SK-N-SH (cell line): Measurements from ENCODE around the gene CFAP68.

ENCODE experiments used
- ELF1 ChIP-seq: IDR thresholded peaks from 2 replicates; pipeline ENCODE4 v1.4.0; 2012
- EP300 ChIP-seq, 2 experiments: IDR thresholded peaks; 2 replicates each; pipeline versions ENCODE4 v1.4.0 to v1.6.1; 2012; ENCODE audit warnings: borderline replicate concordance in 1 of 2, low read depth in 1 of 2, low read length in 1 of 2
- MEF2A ChIP-seq: IDR thresholded peaks from 2 replicates; pipeline ENCODE4 v1.4.0; 2012; ENCODE audit warnings: low read depth, borderline replicate concordance
- MXI1 ChIP-seq: IDR thresholded peaks from 2 replicates; pipeline ENCODE4 v1.6.1; 2012; ENCODE audit warnings: mild to moderate bottlenecking, low read depth, low read length, improper control_type of control experiment
- TF ChIP-seq, protein P1 (sequence below): fragments of 200-600 bp; sonication (generic); IDR thresholded peaks from 2 replicates; pipeline ENCODE4 v1.6.1; 2017; ENCODE audit warnings: antibody characterized with exemption, mild to moderate bottlenecking, moderate library complexity
- TF ChIP-seq, protein P2 (sequence below): fragments of 150-350 bp; IDR thresholded peaks from 2 replicates; pipeline ENCODE4 v1.6.1; 2016; ENCODE audit warnings: mild to moderate bottlenecking, low read depth, low read length

DNA sequence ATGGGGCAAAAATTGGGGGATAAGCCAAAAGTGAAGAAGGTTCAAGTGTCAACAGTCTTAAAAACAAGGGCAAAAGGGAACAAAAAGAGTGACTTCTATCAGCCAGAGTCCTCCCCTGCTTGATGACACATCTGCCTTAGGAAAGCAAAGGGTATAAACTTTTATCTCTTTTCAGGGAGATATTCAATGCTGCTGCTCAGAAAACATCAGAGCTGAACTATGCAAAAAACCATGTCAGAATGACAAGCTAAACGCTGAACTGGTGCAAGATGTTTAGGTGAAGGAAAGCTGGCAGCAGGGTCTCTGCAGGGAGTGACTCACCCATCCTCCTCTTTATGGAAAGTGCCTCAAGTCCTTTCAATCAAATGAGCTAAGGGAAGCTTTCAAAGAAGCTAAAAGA lies 32.7 kb upstream of the CFAP68 start:
- TF ChIP-seq MXI1 (no peak), MEF2A (no peak), EP300 (IDR thresholded peaks at IDR 0.05; ENCODE audit: borderline replicate concordance in 1 of 2, low read depth in 1 of 2, low read length in 1 of 2) (no peak), ELF1 (no peak)
- TF ChIP-seq, protein P1, sequence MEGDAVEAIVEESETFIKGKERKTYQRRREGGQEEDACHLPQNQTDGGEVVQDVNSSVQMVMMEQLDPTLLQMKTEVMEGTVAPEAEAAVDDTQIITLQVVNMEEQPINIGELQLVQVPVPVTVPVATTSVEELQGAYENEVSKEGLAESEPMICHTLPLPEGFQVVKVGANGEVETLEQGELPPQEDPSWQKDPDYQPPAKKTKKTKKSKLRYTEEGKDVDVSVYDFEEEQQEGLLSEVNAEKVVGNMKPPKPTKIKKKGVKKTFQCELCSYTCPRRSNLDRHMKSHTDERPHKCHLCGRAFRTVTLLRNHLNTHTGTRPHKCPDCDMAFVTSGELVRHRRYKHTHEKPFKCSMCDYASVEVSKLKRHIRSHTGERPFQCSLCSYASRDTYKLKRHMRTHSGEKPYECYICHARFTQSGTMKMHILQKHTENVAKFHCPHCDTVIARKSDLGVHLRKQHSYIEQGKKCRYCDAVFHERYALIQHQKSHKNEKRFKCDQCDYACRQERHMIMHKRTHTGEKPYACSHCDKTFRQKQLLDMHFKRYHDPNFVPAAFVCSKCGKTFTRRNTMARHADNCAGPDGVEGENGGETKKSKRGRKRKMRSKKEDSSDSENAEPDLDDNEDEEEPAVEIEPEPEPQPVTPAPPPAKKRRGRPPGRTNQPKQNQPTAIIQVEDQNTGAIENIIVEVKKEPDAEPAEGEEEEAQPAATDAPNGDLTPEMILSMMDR: no peak
- TF ChIP-seq, protein P2, sequence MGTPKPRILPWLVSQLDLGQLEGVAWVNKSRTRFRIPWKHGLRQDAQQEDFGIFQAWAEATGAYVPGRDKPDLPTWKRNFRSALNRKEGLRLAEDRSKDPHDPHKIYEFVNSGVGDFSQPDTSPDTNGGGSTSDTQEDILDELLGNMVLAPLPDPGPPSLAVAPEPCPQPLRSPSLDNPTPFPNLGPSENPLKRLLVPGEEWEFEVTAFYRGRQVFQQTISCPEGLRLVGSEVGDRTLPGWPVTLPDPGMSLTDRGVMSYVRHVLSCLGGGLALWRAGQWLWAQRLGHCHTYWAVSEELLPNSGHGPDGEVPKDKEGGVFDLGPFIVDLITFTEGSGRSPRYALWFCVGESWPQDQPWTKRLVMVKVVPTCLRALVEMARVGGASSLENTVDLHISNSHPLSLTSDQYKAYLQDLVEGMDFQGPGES: no peak
